Measurements from ENCODE around the gene MINDY3.

Gene MINDY3

GRCh38 chr10:15859906-15860691 is at the start of gene MINDY3:
MINDY3 (minus strand) TSS chr10:15860507; CDS start chr10:15860299, 208 bp downstream.
- no peak for TF ChIP-seq CTCF (IDR thresholded peaks at IDR 0.05; ENCODE audit: low read depth, low read length, missing control alignments)
- peak within 1 kb of the TSS; percentile 91 for H3K4me3 ChIP-seq (ENCODE audit: low read depth, low read length)
- in situ Hi-C loops (cut with HindIII; ENCODE audit: low sequenced_read_pairs): no loop called here
- DNase-seq (ENCODE audit: low read depth): peak; percentile 42

DNA sequence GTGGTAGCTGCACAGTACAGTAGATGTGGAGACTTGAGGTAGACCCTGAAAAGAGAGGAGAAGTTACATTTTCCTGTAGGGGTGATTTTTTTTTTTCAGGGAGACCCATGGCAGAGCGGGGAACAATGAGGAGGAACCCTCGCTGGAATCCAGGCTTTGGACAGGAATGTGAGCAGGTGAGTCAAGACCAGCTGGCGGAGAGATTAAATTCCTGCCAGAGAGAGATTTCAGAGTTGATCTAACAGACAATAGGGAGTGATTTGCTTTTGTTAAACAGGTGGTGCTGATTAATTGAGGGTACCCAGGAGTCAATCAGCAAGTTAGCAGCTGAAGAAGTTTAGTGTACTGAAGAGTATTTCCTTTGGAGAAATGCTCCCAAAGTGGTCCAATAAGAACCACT is 41.6 kb upstream of the MINDY3 start:
- DNase-seq (ENCODE audit: low read depth): no peak
- in situ Hi-C loops (cut with HindIII; ENCODE audit: low sequenced_read_pairs): no loop called here
- no peak overlapping the region for H3K4me3 ChIP-seq (ENCODE audit: low read depth, low read length)
- TF ChIP-seq CTCF (IDR thresholded peaks at IDR 0.05; ENCODE audit: low read depth, low read length, missing control alignments): no peak

DNA sequence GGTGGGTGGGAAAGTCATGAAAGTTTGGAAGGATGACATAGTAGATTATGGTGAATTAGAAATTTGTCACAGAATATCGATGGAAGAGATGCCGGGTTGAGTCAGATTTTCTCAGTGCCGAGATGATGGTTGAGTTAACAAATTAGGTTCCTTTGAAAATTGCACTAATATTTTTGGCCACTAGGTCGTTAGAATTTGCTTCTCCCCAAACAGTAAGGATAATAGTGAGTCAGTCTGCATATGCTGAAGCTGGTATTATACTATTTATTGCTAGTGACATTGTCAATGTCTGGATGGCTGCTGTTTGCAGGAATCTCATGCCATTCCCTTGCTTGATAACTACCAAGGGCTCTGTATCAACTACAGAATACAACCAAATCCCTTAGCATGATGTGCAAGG is 37.7 kb upstream of the MINDY3 start:
- DNase-seq (ENCODE audit: low read depth): no peak
- no peak overlapping the region for H3K4me3 ChIP-seq (ENCODE audit: low read depth, low read length)
- peak; percentile 42 for TF ChIP-seq CTCF (IDR thresholded peaks at IDR 0.05; ENCODE audit: low read depth, low read length, missing control alignments)
- in situ Hi-C loops (cut with HindIII; ENCODE audit: low sequenced_read_pairs): no loop called here

GRCh38 chr10:15897287-15897686 is 37.0 kb upstream of the MINDY3 start:
- no peak for TF ChIP-seq CTCF (IDR thresholded peaks at IDR 0.05; ENCODE audit: low read depth, low read length, missing control alignments)
- in situ Hi-C loops (cut with HindIII; ENCODE audit: low sequenced_read_pairs): no loop called here
- no peak overlapping the region for H3K4me3 ChIP-seq (ENCODE audit: low read depth, low read length)
- DNase-seq (ENCODE audit: low read depth): no peak

DNA sequence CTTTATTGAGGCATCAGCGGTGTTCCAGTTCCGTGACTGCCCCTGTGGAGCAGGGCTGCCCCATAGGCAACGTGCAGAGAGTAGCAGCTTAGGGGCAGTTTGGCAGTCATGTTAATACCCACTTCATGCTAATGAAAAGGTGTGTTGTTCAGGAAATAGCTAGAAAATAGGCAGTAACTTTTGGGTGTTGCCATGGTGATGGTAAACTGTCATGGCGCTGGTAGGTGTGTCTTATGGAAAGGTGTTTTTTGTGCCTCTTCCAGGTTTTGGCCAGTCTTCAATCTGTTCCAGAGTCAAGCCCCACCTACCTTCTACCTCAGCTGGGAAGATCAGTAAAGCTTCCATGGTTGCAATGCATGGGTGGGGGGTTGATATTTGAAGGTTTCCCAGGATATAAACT is 36.3 kb upstream of the MINDY3 start:
- in situ Hi-C loops (cut with HindIII; ENCODE audit: low sequenced_read_pairs): no loop called here
- H3K4me3 ChIP-seq (ENCODE audit: low read depth, low read length): no peak overlapping the region
- no peak for DNase-seq (ENCODE audit: low read depth)
- no peak for TF ChIP-seq CTCF (IDR thresholded peaks at IDR 0.05; ENCODE audit: low read depth, low read length, missing control alignments)

GRCh38 chr10:15884447-15884846 is 24.1 kb upstream of the MINDY3 start:
- no peak overlapping the region for H3K4me3 ChIP-seq (ENCODE audit: low read depth, low read length)
- in situ Hi-C loops (cut with HindIII; ENCODE audit: low sequenced_read_pairs): no loop called here
- no peak for TF ChIP-seq CTCF (IDR thresholded peaks at IDR 0.05; ENCODE audit: low read depth, low read length, missing control alignments)
- no peak for DNase-seq (ENCODE audit: low read depth)
